ENCODE measurements around the gene SYNC.
"Not testable (repeated sequence)": the region's sequence is repeated elsewhere in the genome, so short reads cannot be mapped to it uniquely, and the experiment has no call there.

Gene SYNC

GRCh38 chr1:32724678-32725614 is 22.4 kb upstream of the SYNC start:
- DNase-seq = peak; percentile 60

DNA sequence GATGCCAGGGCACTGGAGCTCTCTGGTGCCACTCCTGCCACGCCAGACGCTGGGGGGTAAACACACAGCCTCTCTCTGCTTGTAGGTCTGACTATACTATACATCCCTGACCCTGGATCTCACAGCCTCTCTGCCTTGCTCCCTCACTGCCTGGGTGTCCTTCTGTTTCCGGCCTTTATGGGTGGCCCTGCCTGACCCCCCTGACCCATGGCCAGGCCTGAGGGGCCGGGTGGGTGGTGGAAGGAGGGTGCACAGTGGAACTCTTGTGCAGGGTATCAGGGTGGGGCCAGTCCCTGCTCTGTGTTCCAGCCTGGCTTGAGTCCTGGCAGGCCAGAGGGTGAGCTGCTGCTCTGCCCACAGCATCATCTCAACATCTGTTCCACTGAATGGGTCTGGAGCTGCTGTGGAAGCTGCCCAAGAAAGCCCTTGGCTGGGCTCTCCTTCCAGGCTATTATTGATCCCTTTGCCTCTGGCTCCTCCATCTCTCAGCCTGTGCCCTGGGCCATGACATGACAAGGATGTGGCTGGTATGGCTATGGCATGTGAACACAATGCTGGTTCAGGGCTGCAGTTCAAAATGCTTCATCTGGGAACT is 17.2 kb upstream of the SYNC start:
- DNase-seq = no peak

- no peak for DNase-seq
Observed at GRCh38 chr1:32718527-32718926, 16.0 kb upstream of the SYNC start.

DNA sequence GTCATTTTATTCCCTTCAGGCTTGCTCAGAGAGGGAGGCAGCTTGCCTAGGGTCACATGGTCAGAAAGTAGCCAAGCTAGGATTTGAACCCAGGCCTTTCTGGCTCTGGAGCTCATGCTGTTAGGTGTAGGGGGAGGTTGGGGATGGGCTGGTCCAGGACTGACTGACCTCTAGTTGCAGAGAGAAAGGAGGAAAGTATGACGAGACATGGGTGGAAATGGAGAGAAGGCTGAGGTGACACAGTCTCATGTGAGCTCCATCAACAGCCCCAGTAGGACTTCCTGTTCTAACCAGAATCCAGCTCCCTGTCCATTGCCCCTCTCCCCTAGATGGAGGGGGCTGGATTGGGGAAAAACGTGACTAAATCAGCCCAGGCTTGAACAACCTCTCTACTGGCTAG is 15.5 kb upstream of the SYNC start:
- DNase-seq = peak; percentile 40

DNA sequence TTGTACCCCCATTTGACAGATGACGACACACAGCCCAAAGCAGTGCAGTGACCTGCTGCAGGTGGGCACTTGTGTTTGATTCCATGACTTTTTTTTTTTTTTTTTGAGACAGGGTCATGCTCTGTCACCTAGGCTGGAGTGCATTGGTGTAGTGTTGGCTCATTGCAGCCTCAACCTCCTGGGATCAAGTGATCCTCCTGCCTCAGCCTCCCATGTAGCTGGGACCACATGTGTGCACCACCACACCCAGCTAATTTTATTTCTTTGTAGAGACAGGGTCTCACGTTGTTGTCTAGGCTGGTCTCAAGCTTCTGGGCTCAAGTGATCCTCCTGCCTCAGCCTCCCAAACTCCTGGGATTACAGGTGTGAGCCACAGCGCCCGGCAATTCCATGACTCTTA is 14.9 kb upstream of the SYNC start:
- no peak for DNase-seq

- DNase-seq = no peak
Observed at GRCh38 chr1:32716312-32717148, 14.0 kb upstream of the SYNC start.

DNA sequence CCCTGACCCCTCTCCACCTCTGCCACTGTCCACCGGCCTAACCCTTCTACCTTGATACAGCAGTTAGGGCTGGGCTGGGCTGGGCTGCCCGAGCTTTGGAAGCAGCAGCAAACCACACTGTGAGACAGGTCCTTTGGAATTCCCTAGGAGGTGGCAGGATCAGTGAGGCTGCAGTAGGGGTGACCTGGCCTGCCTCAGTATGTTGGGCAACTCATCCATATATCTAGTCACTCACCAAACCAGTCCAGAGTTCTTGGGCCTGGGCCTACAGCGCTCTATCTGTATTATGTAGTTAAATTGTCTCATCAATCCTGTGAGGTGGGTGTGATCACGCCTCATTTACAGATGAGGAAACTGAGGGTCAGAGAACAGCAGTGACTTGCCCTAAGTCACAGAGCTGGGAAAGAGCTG is 13.3 kb upstream of the SYNC start:
- DNase-seq = no peak

DNA sequence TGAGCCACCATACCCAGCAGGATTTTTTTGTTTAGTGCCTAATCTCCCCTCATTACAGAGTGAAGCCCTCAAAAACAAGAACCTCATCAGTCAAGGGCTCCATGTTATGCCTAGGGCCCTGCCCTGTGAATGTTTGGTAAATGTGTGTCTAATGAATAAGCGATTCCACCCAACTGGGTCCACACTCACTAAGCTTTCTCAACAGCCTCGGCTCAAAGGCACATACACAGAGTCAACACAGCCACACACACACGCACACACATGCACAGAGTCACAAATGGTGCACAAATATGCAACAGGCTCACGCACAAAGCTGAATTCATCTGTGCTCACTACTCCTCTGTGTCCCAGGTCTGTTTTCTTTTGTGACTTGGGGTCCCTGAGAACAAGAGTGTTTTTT is 11.7 kb upstream of the SYNC start:
- DNase-seq = no peak

- no peak for DNase-seq
Observed at GRCh38 chr1:32713081-32713480, 10.5 kb upstream of the SYNC start.

- peak; percentile 34 for DNase-seq
Observed at GRCh38 chr1:32711221-32711620, 8.7 kb upstream of the SYNC start.

DNA sequence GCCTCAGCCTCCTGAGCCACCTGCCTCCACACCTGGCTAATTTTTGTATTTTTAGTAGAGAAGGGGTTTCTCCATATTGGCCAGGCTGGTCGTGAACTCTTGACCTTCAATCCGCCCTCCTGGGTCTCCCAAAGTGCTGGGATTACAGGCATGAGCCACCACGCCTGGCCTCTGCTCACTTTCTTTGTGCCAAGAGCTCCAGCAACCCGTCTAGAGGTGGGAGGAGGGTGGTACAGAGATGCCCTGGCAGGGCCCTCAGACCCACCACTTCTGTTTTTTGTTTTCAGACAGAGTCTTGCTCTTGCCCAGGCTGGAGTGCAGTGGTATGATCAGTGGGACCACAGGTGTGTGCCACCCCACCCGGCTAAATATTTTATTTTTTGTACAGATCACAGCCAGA is 6.9 kb upstream of the SYNC start:
- no peak for DNase-seq

- DNase-seq = no peak
Observed at GRCh38 chr1:32709075-32709474, 6.5 kb upstream of the SYNC start.

DNA sequence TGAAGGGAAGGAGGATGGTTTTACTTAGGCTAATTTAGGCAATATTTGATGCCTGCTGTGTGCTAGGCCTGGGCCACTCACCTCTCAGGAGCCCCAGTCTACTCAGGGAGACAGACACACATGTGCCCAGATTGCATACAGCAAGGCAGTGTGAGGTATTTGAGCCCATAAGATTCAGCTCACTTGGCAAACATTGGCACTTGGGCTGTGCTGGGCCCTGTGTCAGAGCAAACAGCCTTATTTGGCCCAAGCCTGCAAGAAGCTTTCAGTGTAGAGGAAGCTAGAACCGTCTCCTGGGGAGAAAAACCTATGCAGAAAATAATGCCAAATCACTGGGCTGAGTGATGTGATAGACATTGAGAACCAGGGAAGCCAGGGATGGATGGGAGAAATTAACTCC is 3.9 kb upstream of the SYNC start:
- no peak for DNase-seq

DNA sequence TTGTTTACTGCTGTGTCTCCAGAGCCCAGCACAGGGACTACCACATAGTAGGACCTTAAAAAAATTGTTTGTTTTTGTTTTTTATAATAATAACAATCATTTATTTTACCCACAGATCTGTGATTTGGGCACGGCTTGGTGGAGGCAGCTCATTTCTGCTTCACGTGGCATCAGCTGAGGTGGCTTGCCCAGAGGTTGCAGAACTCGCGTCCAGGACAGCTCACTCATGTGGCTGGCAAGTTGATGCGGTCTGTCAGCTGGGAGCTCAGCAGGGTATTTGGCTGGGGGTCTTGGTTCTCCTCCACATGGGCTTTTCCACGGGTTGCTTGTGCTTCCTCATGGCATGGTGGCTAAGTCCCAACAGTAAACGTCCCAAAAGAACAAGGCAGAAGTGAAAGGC is 2.9 kb upstream of the SYNC start:
- DNase-seq = no peak

DNA sequence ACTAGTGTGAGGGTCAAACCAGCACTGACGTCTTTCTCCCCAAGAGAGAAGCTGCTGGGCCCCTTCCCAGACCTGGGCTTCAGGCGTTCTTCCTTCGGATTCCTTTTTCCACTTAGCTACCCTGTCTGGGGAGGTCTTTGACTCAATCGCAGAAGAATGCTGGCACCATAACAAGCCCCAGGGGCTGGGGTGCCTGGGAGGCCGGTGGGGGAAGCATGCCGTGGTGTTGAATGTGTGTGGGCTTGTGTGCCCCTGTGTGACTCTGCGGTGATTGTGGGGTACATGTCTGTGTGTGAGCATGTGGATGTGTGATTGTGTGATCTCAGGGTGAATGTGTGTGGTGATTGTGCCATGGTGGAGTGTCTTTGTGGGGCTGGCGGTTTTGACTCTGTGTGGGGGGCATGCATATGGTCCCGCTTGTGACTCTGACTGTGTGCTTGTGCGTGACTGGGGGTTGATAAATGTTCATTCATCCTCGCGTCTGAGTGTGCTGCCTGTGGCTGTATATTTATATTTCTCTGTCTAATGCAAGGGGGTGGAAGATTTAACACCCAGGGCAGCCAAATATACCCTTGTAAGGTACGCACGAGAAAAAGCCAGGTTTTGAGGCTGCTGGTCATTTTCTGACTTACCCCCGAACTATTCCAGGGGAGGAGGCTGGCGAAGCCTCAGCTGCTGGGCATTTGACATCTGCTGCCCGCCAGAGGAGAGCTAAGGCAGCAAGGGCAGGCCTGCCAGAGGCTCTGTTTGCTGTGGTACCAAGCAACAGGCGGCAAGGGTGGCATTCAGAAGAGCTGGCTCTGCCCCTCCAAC is 1.1 kb upstream of the SYNC start:
- no peak for DNase-seq

DNA sequence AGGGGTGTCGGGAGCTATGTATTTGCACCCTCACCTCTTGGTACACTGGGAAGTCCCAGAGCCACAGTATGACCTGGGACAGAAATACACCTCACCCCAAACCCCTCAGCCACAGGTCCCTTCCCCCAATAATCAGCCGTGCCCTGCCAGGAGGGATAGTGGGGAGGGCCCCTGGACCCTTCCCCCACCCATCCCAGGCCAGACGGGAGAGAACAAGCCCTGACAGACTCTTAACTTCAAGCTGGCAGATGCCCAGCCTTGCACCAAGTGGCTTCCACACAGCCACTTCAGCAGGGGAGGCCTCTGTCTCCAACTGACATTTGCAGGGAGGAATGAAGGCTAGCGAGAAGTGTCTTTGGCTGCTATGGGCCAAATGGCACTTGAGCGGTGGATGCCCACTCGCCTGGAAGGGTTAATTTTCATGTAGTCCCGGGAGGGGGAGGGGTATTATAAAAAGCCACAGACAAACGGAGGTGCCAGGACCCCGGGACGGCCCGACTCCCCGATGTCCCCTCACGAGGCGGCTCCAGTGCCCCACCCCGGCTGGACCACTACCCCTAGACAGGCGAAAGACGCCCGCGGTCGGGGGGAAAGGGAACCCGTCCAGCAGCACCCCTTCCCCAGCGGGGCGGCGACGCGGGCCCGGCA is 495 bp downstream of the SYNC start:
- no peak for DNase-seq

DNA sequence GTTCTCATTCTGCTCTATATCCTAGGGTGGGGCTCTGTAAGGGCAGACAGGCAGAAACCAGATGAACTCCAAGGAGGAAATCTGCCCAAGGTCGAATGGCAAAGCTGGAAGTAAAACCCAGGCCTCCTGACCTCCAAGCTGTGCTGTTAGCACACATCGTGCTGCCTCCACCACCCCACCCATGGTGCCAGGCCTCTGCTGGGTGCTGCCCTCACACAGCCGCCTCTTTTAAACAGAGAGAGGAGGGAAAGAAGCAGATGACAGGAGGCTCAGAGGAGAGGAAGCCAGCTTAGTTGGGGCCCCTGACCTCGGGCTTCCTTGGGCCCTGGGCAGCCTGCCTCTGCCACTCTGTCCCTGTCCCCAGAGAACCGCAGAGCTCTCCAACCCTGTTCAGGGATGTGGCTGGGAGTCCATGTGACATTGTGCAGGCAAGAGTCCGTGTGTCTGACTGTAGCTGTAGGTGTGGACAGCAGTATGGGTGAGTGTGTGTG is 1.1 kb downstream of the SYNC start:
- DNase-seq = no peak

GRCh38 chr1:32696996-32697395 is 5.6 kb downstream of the SYNC start:
- DNase-seq = not testable (repeated sequence)

- no peak for DNase-seq
Observed at GRCh38 chr1:32696041-32696440, 6.5 kb downstream of the SYNC start.

- peak; percentile 31 for DNase-seq
Observed at GRCh38 chr1:32695098-32695904, 7.3 kb downstream of the SYNC start.
